ENCODE measurements around the gene CLEC1A. TPM values are rescaled to one million over a fixed set of nuclear protein-coding genes. Genes with fewer than 3 reads are reported as not detected.

CLEC1A gene
- total and polyA plus RNA-seq, 3 donors from 2014 or later = 2.7 to 3.2 (median 2.9) TPM

DNA sequence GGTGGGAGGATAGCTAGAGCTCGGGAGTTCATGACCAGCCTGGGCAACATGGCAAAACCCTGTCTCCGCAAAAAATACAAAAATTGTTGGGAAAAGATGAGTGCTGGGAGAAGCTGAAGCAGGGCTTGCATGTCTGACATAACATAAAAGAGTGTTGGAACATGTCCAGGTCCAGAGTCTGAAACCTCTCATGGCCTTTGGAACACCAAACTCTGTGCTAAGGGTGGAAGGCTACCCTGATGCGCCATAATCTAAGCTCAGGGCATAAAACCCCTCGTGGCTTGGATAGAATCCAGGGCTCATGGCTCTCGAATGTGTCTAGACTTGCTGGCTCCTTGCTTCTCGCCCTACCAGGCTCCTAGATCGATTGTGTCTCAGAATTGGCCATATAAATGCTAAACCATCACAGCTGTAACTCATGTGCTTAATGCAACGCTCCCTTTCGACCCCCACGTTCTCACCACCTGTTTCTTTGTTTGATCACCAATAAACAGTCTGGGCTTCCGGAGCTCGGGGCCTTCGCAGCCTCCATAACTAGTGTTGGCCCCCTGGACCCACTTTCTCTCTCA, 37.9 kb upstream of the CLEC1A start:
- H3K4me3 ChIP-seq = no peak overlapping the region
- no peaks in the 10 kb centered on the region for H3K27me3 ChIP-seq
- 67 to 76% methylated on average over 13 of the region's 13 CpGs for WGBS, 2 donors
- no peaks in the 10 kb centered on the region for H3K9me3 ChIP-seq
- intact Hi-C loops (cut with DNase I; ENCODE audit: low total_unique reads) = loop anchor here (10.0 kb wide), 1 partner anchor 102 kb away; the partner anchor contains the start of gene CLEC9A
- H3K36me3 ChIP-seq (ENCODE audit: low read depth, missing control alignments) = no peaks in the 10 kb centered on the region
- TF ChIP-seq POLR2A (IDR thresholded peaks at IDR 0.05) = no peak
- TF ChIP-seq, protein P1, sequence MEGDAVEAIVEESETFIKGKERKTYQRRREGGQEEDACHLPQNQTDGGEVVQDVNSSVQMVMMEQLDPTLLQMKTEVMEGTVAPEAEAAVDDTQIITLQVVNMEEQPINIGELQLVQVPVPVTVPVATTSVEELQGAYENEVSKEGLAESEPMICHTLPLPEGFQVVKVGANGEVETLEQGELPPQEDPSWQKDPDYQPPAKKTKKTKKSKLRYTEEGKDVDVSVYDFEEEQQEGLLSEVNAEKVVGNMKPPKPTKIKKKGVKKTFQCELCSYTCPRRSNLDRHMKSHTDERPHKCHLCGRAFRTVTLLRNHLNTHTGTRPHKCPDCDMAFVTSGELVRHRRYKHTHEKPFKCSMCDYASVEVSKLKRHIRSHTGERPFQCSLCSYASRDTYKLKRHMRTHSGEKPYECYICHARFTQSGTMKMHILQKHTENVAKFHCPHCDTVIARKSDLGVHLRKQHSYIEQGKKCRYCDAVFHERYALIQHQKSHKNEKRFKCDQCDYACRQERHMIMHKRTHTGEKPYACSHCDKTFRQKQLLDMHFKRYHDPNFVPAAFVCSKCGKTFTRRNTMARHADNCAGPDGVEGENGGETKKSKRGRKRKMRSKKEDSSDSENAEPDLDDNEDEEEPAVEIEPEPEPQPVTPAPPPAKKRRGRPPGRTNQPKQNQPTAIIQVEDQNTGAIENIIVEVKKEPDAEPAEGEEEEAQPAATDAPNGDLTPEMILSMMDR (IDR thresholded peaks at IDR 0.05) = no peak
- H3K4me1 ChIP-seq = no peaks in the 10 kb centered on the region
- H3K27ac ChIP-seq = no peak overlapping the region
- DNase-seq = no peak

DNA sequence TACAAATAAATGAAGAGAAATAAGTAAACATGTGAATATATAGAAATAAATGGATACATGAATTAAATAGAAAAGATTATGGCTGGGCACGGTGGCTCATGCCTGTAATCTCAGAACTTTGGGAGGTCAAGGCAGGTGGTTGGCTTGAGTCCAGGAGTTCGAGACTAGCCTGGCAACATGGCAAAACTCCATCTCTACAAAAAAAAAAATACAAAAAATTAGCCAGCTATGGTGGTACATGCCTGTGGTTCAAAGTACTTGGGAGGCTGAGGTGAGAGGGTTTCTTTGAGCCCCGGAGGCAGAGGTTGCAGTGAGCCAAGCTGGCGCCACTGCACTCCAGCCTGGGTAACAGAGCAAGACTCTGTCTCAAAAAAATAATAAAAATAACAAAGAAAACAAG, 36.3 kb upstream of the CLEC1A start:
- Histone ChIP-seq H3K9me3 (no peaks in the 10 kb centered on the region), H3K27me3 (no peaks in the 10 kb centered on the region), H3K4me1 (no peaks in the 10 kb centered on the region), H3K4me3 (no peak overlapping the region), H3K36me3 (ENCODE audit: low read depth, missing control alignments) (no peaks in the 10 kb centered on the region), H3K27ac (no peak overlapping the region)
- intact Hi-C loops (cut with DNase I; ENCODE audit: low total_unique reads) = loop anchor here (10.0 kb wide), 1 partner anchor 100 kb away; the partner anchor contains the start of gene CLEC9A
- 63 to 65% methylated on average over 4 of the region's 4 CpGs for WGBS, 2 donors
- TF ChIP-seq, protein P1 (IDR thresholded peaks at IDR 0.05) = no peak
- no peak for TF ChIP-seq POLR2A (IDR thresholded peaks at IDR 0.05)
- DNase-seq = no peak

DNA sequence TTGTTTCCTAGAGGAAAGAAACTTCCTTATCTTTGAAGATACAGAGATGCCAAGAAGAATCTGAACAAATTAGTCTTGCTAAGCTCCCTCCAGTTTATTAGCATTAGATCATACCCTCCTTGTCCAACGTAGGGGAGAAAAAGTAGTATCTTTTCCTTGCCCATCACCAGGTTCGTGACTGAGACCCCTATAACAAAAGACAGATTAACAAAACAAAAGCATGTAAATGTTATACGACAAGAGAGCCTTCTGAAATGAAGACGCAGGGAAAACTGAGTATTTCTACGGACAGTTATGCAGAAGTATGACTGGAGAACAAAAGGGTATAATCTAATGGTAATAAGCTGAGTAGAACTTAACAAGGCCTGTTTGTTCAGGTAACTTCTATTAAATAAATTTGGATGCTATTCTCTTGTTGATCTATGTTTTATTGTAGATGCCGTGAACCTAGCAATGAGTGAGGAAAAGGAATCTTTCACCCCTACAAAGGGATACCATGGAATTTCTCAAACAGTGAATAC, 34.1 kb upstream of the CLEC1A start:
- 77 to 82% methylated on average over 6 of the region's 6 CpGs for WGBS, 2 donors
- DNase-seq = no peak
- H3K4me3 ChIP-seq = no peak overlapping the region
- TF ChIP-seq, protein P1 (IDR thresholded peaks at IDR 0.05) = no peak
- TF ChIP-seq POLR2A (IDR thresholded peaks at IDR 0.05) = no peak
- H3K4me1 ChIP-seq = no peaks in the 10 kb centered on the region
- intact Hi-C loops (cut with DNase I; ENCODE audit: low total_unique reads) = loop anchor here (10.0 kb wide), 1 partner anchor 98 kb away; the partner anchor contains the start of gene CLEC9A
- no peaks in the 10 kb centered on the region for H3K27me3 ChIP-seq
- H3K9me3 ChIP-seq = no peaks in the 10 kb centered on the region
- H3K36me3 ChIP-seq (ENCODE audit: low read depth, missing control alignments) = no peaks in the 10 kb centered on the region
- H3K27ac ChIP-seq = no peak overlapping the region

DNA sequence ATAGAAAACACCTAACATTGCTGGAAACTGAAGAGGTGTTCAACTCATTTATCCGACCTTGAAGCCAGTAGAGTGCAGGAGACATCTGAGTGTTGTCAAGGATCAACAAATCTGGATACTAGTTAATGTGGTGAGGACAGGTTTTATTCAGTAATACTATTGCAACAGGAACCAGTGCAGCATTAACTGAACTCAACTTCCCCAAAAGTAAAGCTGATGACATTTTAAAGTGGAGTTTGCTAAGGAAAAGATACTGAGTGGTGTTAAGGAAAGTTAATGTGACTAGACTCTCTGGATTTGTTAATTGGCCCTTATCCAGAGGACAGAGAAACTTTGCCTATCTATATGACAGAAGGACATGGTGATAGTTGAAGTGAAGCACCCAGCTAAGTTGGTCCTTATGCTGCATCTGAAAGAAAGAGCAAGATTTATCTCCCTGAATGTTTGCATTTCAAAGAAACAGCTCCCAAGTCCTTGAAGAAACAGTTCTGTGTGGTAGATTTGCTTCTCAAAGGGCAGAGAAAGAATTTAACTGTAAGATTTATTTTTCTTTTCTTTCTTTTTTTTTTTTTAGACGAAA, 32.4 kb upstream of the CLEC1A start:
- H3K4me3 ChIP-seq = no peak overlapping the region
- 59 to 60% methylated on average over 2 of the region's 2 CpGs for WGBS, 2 donors
- H3K27me3 ChIP-seq = no peaks in the 10 kb centered on the region
- no peak overlapping the region for H3K27ac ChIP-seq
- intact Hi-C loops (cut with DNase I; ENCODE audit: low total_unique reads) = loop anchor here (10.0 kb wide), 1 partner anchor 96 kb away; the partner anchor contains the start of gene CLEC9A
- H3K36me3 ChIP-seq (ENCODE audit: low read depth, missing control alignments) = no peaks in the 10 kb centered on the region
- no peaks in the 10 kb centered on the region for H3K9me3 ChIP-seq
- no peak for DNase-seq
- no peaks in the 10 kb centered on the region for H3K4me1 ChIP-seq
- TF ChIP-seq, protein P1 (IDR thresholded peaks at IDR 0.05) = no peak
- no peak for TF ChIP-seq POLR2A (IDR thresholded peaks at IDR 0.05)
